HL-60 (cell line): ENCODE results near the gene KXD1.

Source experiments
- CTCF ChIP-seq: IDR thresholded peaks from one replicate; pipeline ENCODE4 v1.5.1; 2011; ENCODE audit warnings: low read length, control low read depth, inconsistent platforms; ENCODE audit not compliant: insufficient read depth
- GABPA ChIP-seq: IDR thresholded peaks from 2 replicates; pipeline ENCODE4 v1.6.1; 2012; ENCODE audit warnings: low read depth
- POLR2AphosphoS5 ChIP-seq: IDR thresholded peaks from 2 replicates; pipeline ENCODE4 v1.6.1; 2012; ENCODE audit warnings: low read depth
- REST ChIP-seq: IDR thresholded peaks from 2 replicates; pipeline ENCODE4 v1.6.1; 2012; ENCODE audit warnings: low read depth; ENCODE audit not compliant: insufficient replicate concordance

GRCh38 chr19:18608102-18608804 is 50.6 kb downstream of the KXD1 start:
- no peak for TF ChIP-seq CTCF
- no peak for TF ChIP-seq GABPA
- no peak for TF ChIP-seq REST
- no peak for TF ChIP-seq POLR2AphosphoS5
